GM19397 (cell line): Measurements from ENCODE around the gene CORO2B.
"Not testable (repeated sequence)": the region's sequence is repeated elsewhere in the genome, so short reads cannot be mapped to it uniquely, and the experiment has no call there.

Experiments used
- ATAC-seq: cut with Tn5 transposase; IDR thresholded peaks from one replicate; pipeline ENCODE4 v1.9.1; 2021; ENCODE audit warnings: mild to moderate bottlenecking, moderate library complexity; ENCODE audit not compliant: unreplicated experiment

CORO2B gene

GRCh38 chr15:68718468-68718867 lies 139.7 kb downstream of the CORO2B start:
- ATAC-seq, result no peak

- ATAC-seq, result no peak
Observed at GRCh38 chr15:68719051-68719450, 140.3 kb downstream of the CORO2B start.

- no peak for ATAC-seq
Observed at GRCh38 chr15:68719672-68720071, 140.9 kb downstream of the CORO2B start.

GRCh38 chr15:68721886-68722285 lies 143.1 kb downstream of the CORO2B start:
- no peak for ATAC-seq

GRCh38 chr15:68725736-68726135 lies 146.9 kb downstream of the CORO2B start:
- no peak for ATAC-seq

GRCh38 chr15:68726246-68726645 lies 147.5 kb downstream of the CORO2B start:
- no peak for ATAC-seq

GRCh38 chr15:68729789-68730411 lies 151.1 kb downstream of the CORO2B start:
- no peak for ATAC-seq

GRCh38 chr15:68730471-68730919 lies 151.7 kb downstream of the CORO2B start:
- no peak for ATAC-seq

- no peak for ATAC-seq
Observed at GRCh38 chr15:68730976-68731897, 152.4 kb downstream of the CORO2B start.

GRCh38 chr15:68732451-68732850 lies 153.7 kb downstream of the CORO2B start:
- ATAC-seq, result no peak

GRCh38 chr15:68733666-68734065 lies 154.9 kb downstream of the CORO2B start:
- ATAC-seq, result no peak

GRCh38 chr15:68734352-68734751 lies 155.6 kb downstream of the CORO2B start:
- no peak for ATAC-seq

- ATAC-seq, result no peak
Observed at GRCh38 chr15:68734881-68735280, 156.1 kb downstream of the CORO2B start.

GRCh38 chr15:68735610-68736009 lies 156.8 kb downstream of the CORO2B start:
- ATAC-seq, result no peak

- no peak for ATAC-seq
Observed at GRCh38 chr15:68739390-68740080, 160.7 kb downstream of the CORO2B start.

- no peak for ATAC-seq
Observed at GRCh38 chr15:68743256-68743655, 164.5 kb downstream of the CORO2B start.

- no peak for ATAC-seq
Observed at GRCh38 chr15:68749365-68749764, 170.6 kb downstream of the CORO2B start.

GRCh38 chr15:68749793-68750192 lies 171.0 kb downstream of the CORO2B start:
- no peak for ATAC-seq

- ATAC-seq, result no peak
Observed at GRCh38 chr15:68751622-68752021, 172.8 kb downstream of the CORO2B start.

GRCh38 chr15:68755731-68756130 lies 176.9 kb downstream of the CORO2B start:
- ATAC-seq, result no peak

GRCh38 chr15:68759982-68760579 lies 181.3 kb downstream of the CORO2B start:
- ATAC-seq, result not testable (repeated sequence)
